Right cardiac atrium (tissue), 5 donors: ENCODE results near the gene FFAR3. TPM values are rescaled to one million over a fixed set of nuclear protein-coding genes. Genes with fewer than 3 reads are reported as not detected.
A peak's percentile ranks its signal among the peaks of the same experiment; 100 is the strongest.
"Not testable (repeated sequence)": the region's sequence is repeated elsewhere in the genome, so short reads cannot be mapped to it uniquely, and the experiment has no call there.

Source experiments
- ATAC-seq, 2 donors: fragments of 200-7000 bp; cut with Tn5 transposase; one replicate each; pipeline versions ENCODE4 v1.8.0 to v1.9.1; 2020; ENCODE audit warnings: moderate library complexity in 2 of 2, mild to moderate bottlenecking in 1 of 2
- DNase-seq, 3 donors: peaks; one replicate each; pipeline ENCODE4 v3.0.0-alpha.2; 2020
- H3K27ac ChIP-seq: one replicate; pipeline ENCODE4 v1.5.1; 2013; ENCODE audit warnings: mild to moderate bottlenecking, low read length, control low read depth, moderate library complexity
- H3K27me3 ChIP-seq: one replicate; pipeline ENCODE4 v1.6.1; 2013; ENCODE audit not compliant: control insufficient read depth, insufficient read depth
- H3K4me1 ChIP-seq: one replicate; pipeline ENCODE4 v1.6.1; 2013; ENCODE audit warnings: low read length; ENCODE audit not compliant: control insufficient read depth, insufficient read depth
- H3K4me3 ChIP-seq: one replicate; pipeline ENCODE4 v1.5.1; 2013; ENCODE audit warnings: low read length, control low read depth
- H3K9me3 ChIP-seq: one replicate; pipeline ENCODE4 v1.6.1; 2013; ENCODE audit warnings: low read length; ENCODE audit not compliant: control insufficient read depth
- WGBS: extraction: QIAGEN DNeasy Blood & Tissue Kit; methylation state at CpG from one replicate; pipeline ENCODE4 v1.1.7; 2013; 5-methylcytosine and 5-hydroxymethylcytosine counted together
- intact Hi-C, 4 donors: fragments of 100-400 bp; cut with DNase I; formaldehyde crosslinking; loops; one replicate each; pipeline versions ENCODE4 v1.11.0 to v1.14.0; 2022 to 2023
- polyA plus RNA-seq: library from polyadenylated mRNA; stranded (reverse); fragments of 200-250 nt; gene quantifications from one replicate; pipeline ENCODE4 v1.2.3, GENCODE V29; 2013
- total RNA-seq, 4 donors: library from RNA; stranded (reverse); fragmentation: NEBNext Ultra II Directional; extraction: Animal tissue kit (Norgen Biotek cat#: 25700); gene quantifications; one replicate each; pipeline ENCODE4 v1.2.1, GENCODE V29; 2021
- donor health status: healthy with polysubstance abuse.
- donor health status: DM: no; HTN: yes; CAD: no.
- donor health status: DM: no; HTN: no; CAD: no.
- donor health status: DM: no; HTN: yes; CAD: no; lungs with severe emphysema.
- donor health status: DM: yes; HTN: yes; CAD: no.

Gene FFAR3
- total and polyA plus RNA-seq, 5 donors = 0.05 to 0.31 TPM; not detected in 3

GRCh38 chr19:35352177-35352447 is 6.1 kb upstream of the FFAR3 start:
- no peak overlapping the region for H3K27ac ChIP-seq
- no peaks in the 10 kb centered on the region for H3K27me3 ChIP-seq
- DNase-seq (no peak), ATAC-seq (no peak)
- H3K4me1 ChIP-seq = no peaks in the 10 kb centered on the region
- no peaks in the 10 kb centered on the region for H3K9me3 ChIP-seq
- WGBS = 82% methylated on average over 18 of the region's 18 CpGs
- intact Hi-C loops = loop anchor here (2.0 to 10.0 kb wide), 6 partner anchors 113 to 143 kb away; partner anchors contain the start of gene KRTDAP (in 2 of the 4)
- H3K4me3 ChIP-seq = no peak overlapping the region

DNA sequence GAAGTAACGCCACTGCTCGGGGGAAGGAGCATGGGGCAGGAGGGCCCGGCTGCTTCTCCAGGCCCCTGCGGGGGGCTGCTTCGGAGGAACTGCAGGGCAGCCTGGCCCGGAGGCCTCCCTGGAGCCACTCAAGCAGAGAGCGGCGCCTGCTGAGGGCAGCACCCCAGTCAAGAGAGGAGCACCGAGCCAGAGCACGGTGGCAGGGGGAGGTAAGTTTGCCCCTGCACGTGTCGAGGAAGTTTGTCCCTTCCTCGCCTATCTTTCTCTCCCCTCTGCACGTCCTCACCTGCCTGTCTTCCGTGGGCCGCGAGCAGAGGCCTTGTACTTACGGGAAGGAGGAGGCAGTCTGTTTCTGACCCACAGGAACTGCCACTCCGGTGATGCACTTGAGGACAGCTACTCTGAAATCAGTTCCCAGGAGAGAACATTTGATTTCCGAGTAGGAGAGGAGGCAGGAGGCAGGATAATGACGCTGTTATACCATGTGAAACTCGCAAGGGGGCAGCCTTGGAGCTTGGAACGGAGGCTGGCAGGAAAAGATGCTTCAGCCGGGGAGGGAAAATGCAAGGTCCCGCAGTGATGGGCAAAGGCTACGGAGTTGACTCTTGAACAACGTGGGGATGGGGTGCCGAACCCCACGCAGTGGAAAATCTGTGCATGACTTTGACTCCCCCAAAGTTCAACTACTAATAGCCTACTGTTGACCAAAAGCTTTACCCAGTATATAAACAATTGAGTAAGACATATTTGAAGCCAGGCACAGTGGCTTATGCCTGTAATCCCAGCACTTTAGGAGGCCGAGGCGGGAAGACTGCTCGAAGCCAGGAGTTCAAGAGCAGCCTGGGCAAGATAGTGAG is 5.6 kb upstream of the FFAR3 start:
- H3K4me3 ChIP-seq = no peak overlapping the region
- intact Hi-C loops = loop anchor here (2.0 to 10.0 kb wide), 6 partner anchors 112 to 142 kb away; partner anchors contain the start of gene KRTDAP (in 2 of the 4)
- ATAC-seq = peak; percentile 58 to 72
- H3K27me3 ChIP-seq = no peaks in the 10 kb centered on the region
- WGBS = 28% methylated on average over 32 of the region's 32 CpGs
- H3K27ac ChIP-seq = no peak overlapping the region
- no peaks in the 10 kb centered on the region for H3K9me3 ChIP-seq
- DNase-seq = peak; percentile 52 to 71 (median 68)
- no peaks in the 10 kb centered on the region for H3K4me1 ChIP-seq

- Histone ChIP-seq H3K4me3 (no peak overlapping the region), H3K27me3 (no peaks in the 10 kb centered on the region), H3K4me1 (no peaks in the 10 kb centered on the region), H3K27ac (no peak overlapping the region), H3K9me3 (no peaks in the 10 kb centered on the region)
- DNase-seq = peak in 1 of 3 donors; percentile 34
- 74% methylated on average over 9 of the region's 9 CpGs for WGBS
- intact Hi-C loops = loop anchor here (2.0 to 10.0 kb wide), 6 partner anchors 111 to 141 kb away; partner anchors contain the start of gene KRTDAP (in 2 of the 4)
- ATAC-seq = no peak
These were observed 4.6 kb upstream of the FFAR3 start for GRCh38 chr19:35353635-35354034.

- H3K9me3 ChIP-seq = no peaks in the 10 kb centered on the region
- intact Hi-C loops = loop anchor here (5.0 to 10.0 kb wide), 4 partner anchors 110 to 140 kb away; partner anchors contain the start of gene KRTDAP (in 2 of the 4)
- DNase-seq (peak in 1 of 3 donors; percentile 6), ATAC-seq (no peak)
- no peaks in the 10 kb centered on the region for H3K27me3 ChIP-seq
- no peak overlapping the region for H3K27ac ChIP-seq
- 88% methylated on average over 8 of the region's 8 CpGs for WGBS
- no peak overlapping the region for H3K4me3 ChIP-seq
- no peaks in the 10 kb centered on the region for H3K4me1 ChIP-seq
These were observed 3.4 kb upstream of the FFAR3 start for GRCh38 chr19:35354898-35355297.

DNA sequence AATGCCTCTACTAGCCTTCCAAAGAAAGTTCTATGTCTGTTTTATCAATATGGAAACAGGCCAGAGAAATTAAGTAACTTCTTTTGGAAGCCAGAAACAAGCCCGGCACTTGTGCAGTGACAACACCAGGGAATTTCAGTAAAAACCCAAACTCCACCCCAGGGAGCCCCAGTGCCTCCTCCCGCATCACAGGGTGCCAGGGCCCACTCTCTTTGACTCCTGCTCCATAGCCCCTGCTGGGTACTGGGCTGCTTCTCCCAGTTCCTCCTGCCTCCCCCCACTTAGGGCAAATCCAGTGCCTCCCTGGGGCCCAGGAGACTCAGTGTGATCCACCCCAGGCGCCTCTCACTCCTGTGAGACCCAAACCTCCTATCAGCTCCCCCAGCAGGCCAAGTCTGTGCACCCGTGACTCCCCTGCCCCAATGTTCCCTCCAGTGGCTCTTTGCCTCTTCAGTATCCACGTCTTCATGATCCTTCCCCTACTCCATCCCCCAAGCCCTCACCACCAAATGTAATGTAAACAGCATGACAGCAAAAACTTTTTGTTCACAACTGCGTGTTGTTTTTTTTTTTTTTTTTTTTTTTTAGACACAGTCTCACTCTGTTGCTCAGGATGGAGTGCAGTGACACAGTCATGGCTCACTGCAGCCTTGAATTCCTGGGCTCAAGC is 2.3 kb upstream of the FFAR3 start:
- H3K4me3 ChIP-seq = no peak overlapping the region
- H3K9me3 ChIP-seq = no peaks in the 10 kb centered on the region
- no peak overlapping the region for H3K27ac ChIP-seq
- intact Hi-C loops = loop anchor here in 2 of 4 donors (10.0 kb wide), 2 partner anchors 109 to 139 kb away; partner anchors contain the start of gene KRTDAP (in 1 of the 2)
- WGBS = 49% methylated on average over 6 of the region's 6 CpGs
- DNase-seq = peak in 1 of 3 donors; percentile 15
- no peak for ATAC-seq
- H3K27me3 ChIP-seq = no peaks in the 10 kb centered on the region
- no peaks in the 10 kb centered on the region for H3K4me1 ChIP-seq

GRCh38 chr19:35358834-35359233 is 574 bp downstream of the FFAR3 start:
- intact Hi-C loops = loop anchor here in 2 of 4 donors (10.0 kb wide), 2 partner anchors 106 to 136 kb away; partner anchors contain the start of gene KRTDAP (in 1 of the 2)
- not testable (repeated sequence) for DNase-seq, H3K4me3 ChIP-seq, H3K9me3 ChIP-seq, H3K27ac ChIP-seq, H3K4me1 ChIP-seq, H3K27me3 ChIP-seq, ATAC-seq
- WGBS = 79% methylated on average over 11 of the region's 16 CpGs

DNA sequence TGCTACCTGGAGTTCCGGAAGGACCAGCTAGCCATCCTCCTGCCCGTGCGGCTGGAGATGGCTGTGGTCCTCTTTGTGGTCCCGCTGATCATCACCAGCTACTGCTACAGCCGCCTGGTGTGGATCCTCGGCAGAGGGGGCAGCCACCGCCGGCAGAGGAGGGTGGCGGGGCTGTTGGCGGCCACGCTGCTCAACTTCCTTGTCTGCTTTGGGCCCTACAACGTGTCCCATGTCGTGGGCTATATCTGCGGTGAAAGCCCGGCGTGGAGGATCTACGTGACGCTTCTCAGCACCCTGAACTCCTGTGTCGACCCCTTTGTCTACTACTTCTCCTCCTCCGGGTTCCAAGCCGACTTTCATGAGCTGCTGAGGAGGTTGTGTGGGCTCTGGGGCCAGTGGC is 1.1 kb downstream of the FFAR3 start:
- WGBS = 87% methylated on average over 20 of the region's 21 CpGs
- H3K9me3 ChIP-seq, H3K27me3 ChIP-seq, H3K27ac ChIP-seq, DNase-seq, H3K4me3 ChIP-seq, H3K4me1 ChIP-seq, ATAC-seq: not testable (repeated sequence)
- intact Hi-C loops = loop anchor here in 2 of 4 donors (10.0 kb wide), 2 partner anchors 105 to 135 kb away; partner anchors contain the start of gene KRTDAP (in 1 of the 2)

GRCh38 chr19:35360081-35360480 is 1.8 kb downstream of the FFAR3 start:
- DNase-seq, intact Hi-C loops, H3K4me1 ChIP-seq, H3K27me3 ChIP-seq, H3K4me3 ChIP-seq, ATAC-seq, H3K27ac ChIP-seq, H3K9me3 ChIP-seq: not testable (repeated sequence)
- WGBS = 91% methylated on average over 4 of the region's 5 CpGs

- H3K27ac ChIP-seq = no peak overlapping the region
- H3K4me1 ChIP-seq = no peaks in the 10 kb centered on the region
- no peaks in the 10 kb centered on the region for H3K9me3 ChIP-seq
- ATAC-seq (no peak), DNase-seq (no peak)
- WGBS = 46% methylated on average over 5 of the region's 5 CpGs
- intact Hi-C loops = no loop called here
- H3K27me3 ChIP-seq = no peaks in the 10 kb centered on the region
- H3K4me3 ChIP-seq = no peak overlapping the region
These were observed 2.7 kb downstream of the FFAR3 start for GRCh38 chr19:35360880-35361420.

DNA sequence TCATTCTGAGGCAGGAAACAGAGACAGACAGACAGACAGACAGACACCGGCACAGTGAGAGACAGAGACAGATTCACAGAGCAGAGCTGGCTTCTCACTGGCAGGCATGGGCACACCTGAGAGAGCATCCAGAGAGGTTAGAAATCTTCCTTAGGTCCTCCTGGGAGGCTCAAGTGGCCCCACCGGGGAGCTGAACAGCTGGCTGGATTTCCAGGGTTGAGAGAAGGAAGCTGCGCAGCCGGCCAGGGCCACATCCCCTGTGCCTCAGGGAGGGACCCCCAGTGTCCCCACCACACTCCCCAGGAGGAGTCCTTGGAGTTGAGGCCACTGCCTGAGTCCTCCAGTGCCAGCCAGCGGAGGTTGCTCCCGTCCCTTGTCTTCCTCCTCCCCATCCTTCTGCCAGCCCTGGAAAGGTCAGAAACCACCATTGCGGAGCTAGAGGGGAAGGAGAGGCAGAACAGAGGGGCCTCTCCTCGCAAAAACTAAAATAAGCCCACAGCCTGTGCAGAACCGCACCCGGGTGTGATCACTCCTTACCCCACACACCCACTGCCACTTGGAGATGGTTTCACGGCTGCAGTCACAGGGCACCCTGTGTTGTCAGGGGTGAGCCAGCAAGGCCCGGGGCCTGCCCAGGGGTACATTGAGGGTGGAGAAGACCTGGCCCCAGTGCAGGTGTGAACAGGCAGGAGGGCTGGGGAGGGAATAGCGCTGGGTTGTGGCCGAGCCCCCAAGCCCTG is 4.2 kb downstream of the FFAR3 start:
- Histone ChIP-seq H3K27ac (no peak overlapping the region), H3K4me1 (no peaks in the 10 kb centered on the region), H3K9me3 (no peaks in the 10 kb centered on the region), H3K27me3 (no peaks in the 10 kb centered on the region), H3K4me3 (no peak overlapping the region)
- ATAC-seq = no peak
- 76% methylated on average over 14 of the region's 14 CpGs for WGBS
- DNase-seq = no peak
- intact Hi-C loops = no loop called here
